ENCODE data around the gene GPR45.

The GPR45 gene

GRCh38 chr2:105255979-105256378 is 14.4 kb downstream of the GPR45 start:
- no peak for DNase-seq

- no peak for DNase-seq
These were observed 15.0 kb downstream of the GPR45 start for GRCh38 chr2:105256431-105257047.

GRCh38 chr2:105257981-105258380 is 16.4 kb downstream of the GPR45 start:
- DNase-seq: no peak

GRCh38 chr2:105258835-105259350 is 17.4 kb downstream of the GPR45 start:
- no peak for DNase-seq

GRCh38 chr2:105261061-105261460 is 19.5 kb downstream of the GPR45 start:
- DNase-seq: no peak

GRCh38 chr2:105262651-105263091 is 21.1 kb downstream of the GPR45 start:
- no peak for DNase-seq

- no peak for DNase-seq
These were observed 27.9 kb downstream of the GPR45 start for GRCh38 chr2:105269426-105269825.

GRCh38 chr2:105271393-105272045 is 30.0 kb downstream of the GPR45 start:
- no peak for DNase-seq

GRCh38 chr2:105272176-105272575 is 30.6 kb downstream of the GPR45 start:
- no peak for DNase-seq

- no peak for DNase-seq
These were observed 32.5 kb downstream of the GPR45 start for GRCh38 chr2:105274046-105274445.

- no peak for DNase-seq
These were observed 37.1 kb downstream of the GPR45 start for GRCh38 chr2:105278654-105279053.

- no peak for DNase-seq
These were observed 37.6 kb downstream of the GPR45 start for GRCh38 chr2:105279126-105279525.

- no peak for DNase-seq
These were observed 38.7 kb downstream of the GPR45 start for GRCh38 chr2:105280281-105280680.

GRCh38 chr2:105283532-105283931 is 42.0 kb downstream of the GPR45 start:
- no peak for DNase-seq

GRCh38 chr2:105287692-105288091 is 46.1 kb downstream of the GPR45 start:
- no peak for DNase-seq

GRCh38 chr2:105288133-105288532 is 46.6 kb downstream of the GPR45 start:
- no peak for DNase-seq

- DNase-seq: no peak
These were observed 49.6 kb downstream of the GPR45 start for GRCh38 chr2:105290981-105291660.

- DNase-seq: no peak
These were observed 50.4 kb downstream of the GPR45 start for GRCh38 chr2:105291981-105292380.
